Chondrocyte (in vitro differentiated cells): ENCODE data around the gene MGME1. TPM values are rescaled to one million over a fixed set of nuclear protein-coding genes. Genes with fewer than 3 reads are reported as not detected.

Source experiments
- DNase-seq: peaks from one replicate; pipeline ENCODE4 v3.0.0; 2021; ENCODE audit warnings: mixed read lengths, low spot score
- H3K27ac Mint-ChIP-seq: one replicate; pipeline ENCODE4 v1.8.0; 2021; ENCODE audit warnings: mild to moderate bottlenecking, moderate library complexity, mixed read lengths; ENCODE audit not compliant: unreplicated experiment
- H3K27me3 Mint-ChIP-seq: 2 replicates; pipeline ENCODE4 v1.8.0; 2021; ENCODE audit warnings: low read depth, mixed read lengths
- H3K36me3 Mint-ChIP-seq: 2 replicates; pipeline ENCODE4 v1.8.0; 2021; ENCODE audit warnings: low read depth, mixed read lengths
- H3K4me1 Mint-ChIP-seq: 2 replicates; pipeline ENCODE4 v1.8.0; 2021; ENCODE audit warnings: low read depth, mild to moderate bottlenecking, mixed read lengths
- H3K4me3 Mint-ChIP-seq: one replicate; pipeline ENCODE4 v1.8.0; 2021; ENCODE audit warnings: mild to moderate bottlenecking, moderate library complexity, mixed read lengths; ENCODE audit not compliant: unreplicated experiment
- H3K9me3 Mint-ChIP-seq: 2 replicates; pipeline ENCODE4 v1.8.0; 2021; ENCODE audit warnings: low read depth, mixed read lengths
- total RNA-seq: library from RNA; stranded (reverse); gene quantifications from 3 replicates; pipeline ENCODE4 v1.2.1, GENCODE V29; 2021
- TF ChIP-seq, protein P1 (sequence below): fragments of 200-600 bp; sonication (generic); IDR thresholded peaks from 2 replicates; pipeline ENCODE4 v1.5.0; 2021; ENCODE audit warnings: antibody characterized with exemption, mild to moderate bottlenecking, moderate library complexity

Gene MGME1
- total RNA-seq, 1 donor from 2014 or later: 15.1 TPM

DNA sequence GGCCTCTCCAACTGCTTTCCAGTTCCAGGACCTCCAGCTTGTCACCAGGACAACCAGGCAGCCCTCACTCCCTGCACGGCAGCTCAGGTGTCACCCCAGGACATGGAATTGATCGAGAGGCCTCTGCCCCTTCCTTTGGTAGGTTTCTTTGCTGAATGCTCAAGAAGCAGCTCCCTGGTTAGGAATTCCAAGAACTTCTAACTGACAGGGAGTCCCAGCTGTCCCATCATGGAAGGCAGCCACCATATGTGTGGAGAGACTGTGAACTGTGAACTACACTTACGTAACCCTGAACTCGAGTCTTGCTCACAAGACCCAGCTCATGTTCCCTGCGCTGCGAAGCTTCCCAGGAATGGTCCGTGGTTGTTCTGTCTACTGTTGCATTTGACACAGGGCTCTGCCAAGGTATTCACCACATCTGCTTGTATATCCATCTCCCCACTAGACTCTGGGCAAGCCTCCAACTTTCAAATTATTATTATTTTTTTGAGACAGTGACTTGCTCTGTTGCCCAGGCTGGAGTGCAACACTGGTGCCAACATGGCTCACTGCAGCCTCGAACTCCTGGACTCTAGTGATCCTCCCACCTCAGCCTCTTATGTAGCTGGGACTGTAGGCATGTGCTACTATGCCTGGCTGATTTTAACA, 35.7 kb downstream of the MGME1 start:
- H3K27ac Mint-ChIP-seq: no peak overlapping the region
- no peak for DNase-seq
- peaks cover 28% of the 10 kb centered on the region for H3K4me1 Mint-ChIP-seq

DNA sequence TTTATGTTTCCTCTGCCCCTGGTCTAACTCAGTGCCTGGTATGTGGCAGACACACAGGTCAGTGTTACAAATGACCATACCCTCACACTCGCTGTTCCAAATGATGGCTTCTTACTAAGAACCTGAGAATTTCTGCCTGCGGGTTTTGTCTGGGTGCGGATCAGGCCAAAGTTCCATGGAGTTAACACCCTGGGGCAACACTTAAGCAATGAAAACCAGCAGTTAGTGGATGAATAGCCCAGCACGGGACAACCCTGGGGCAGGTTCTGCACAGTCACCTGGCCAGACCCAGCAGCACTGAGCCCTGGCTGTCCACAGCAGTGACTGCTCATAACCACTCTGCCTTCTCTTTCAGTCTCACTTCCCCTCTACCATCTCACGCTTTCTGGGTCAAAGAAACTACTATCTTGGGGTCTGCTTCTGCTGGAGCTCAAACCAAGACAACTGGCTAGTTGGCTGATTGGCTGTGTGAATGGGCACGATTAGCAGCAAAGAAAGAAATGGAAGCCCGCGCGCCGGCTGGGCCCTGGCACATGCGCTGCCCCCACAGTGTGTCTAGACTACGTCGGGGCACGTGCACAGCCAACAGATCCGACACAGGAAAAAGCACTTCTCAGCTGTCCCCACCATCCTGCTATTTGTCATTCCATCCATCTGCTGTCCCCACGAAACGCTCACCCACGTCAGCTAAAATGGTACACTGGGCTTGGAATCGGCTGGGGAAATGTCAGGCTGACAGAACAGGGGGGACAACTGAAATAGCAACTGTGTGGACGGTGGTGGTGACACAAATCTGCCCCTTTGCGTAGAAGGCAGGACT, 36.6 kb downstream of the MGME1 start:
- H3K27me3 Mint-ChIP-seq: no peaks in the 10 kb centered on the region
- H3K27ac Mint-ChIP-seq: no peak overlapping the region
- DNase-seq: no peak
- peaks cover 26% of the 10 kb centered on the region for H3K4me1 Mint-ChIP-seq
- no peaks in the 10 kb centered on the region for H3K36me3 Mint-ChIP-seq
- H3K9me3 Mint-ChIP-seq: no peaks in the 10 kb centered on the region
- TF ChIP-seq, protein P1, sequence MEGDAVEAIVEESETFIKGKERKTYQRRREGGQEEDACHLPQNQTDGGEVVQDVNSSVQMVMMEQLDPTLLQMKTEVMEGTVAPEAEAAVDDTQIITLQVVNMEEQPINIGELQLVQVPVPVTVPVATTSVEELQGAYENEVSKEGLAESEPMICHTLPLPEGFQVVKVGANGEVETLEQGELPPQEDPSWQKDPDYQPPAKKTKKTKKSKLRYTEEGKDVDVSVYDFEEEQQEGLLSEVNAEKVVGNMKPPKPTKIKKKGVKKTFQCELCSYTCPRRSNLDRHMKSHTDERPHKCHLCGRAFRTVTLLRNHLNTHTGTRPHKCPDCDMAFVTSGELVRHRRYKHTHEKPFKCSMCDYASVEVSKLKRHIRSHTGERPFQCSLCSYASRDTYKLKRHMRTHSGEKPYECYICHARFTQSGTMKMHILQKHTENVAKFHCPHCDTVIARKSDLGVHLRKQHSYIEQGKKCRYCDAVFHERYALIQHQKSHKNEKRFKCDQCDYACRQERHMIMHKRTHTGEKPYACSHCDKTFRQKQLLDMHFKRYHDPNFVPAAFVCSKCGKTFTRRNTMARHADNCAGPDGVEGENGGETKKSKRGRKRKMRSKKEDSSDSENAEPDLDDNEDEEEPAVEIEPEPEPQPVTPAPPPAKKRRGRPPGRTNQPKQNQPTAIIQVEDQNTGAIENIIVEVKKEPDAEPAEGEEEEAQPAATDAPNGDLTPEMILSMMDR: no peak
- no peak overlapping the region for H3K4me3 Mint-ChIP-seq

More for the DNA sequence above, 35.7 kb downstream of the MGME1 start:
- Mint-ChIP-seq H3K4me3 (no peak overlapping the region), H3K9me3 (no peaks in the 10 kb centered on the region), H3K27me3 (no peaks in the 10 kb centered on the region), H3K36me3 (no peaks in the 10 kb centered on the region)
- TF ChIP-seq, protein P1: no peak

- TF ChIP-seq, protein P1: no peak
- no peak for DNase-seq
- Mint-ChIP-seq H3K9me3 (no peaks in the 10 kb centered on the region), H3K27ac (no peak overlapping the region), H3K36me3 (no peaks in the 10 kb centered on the region), H3K4me1 (peaks cover 26% of the 10 kb centered on the region), H3K27me3 (no peaks in the 10 kb centered on the region), H3K4me3 (no peak overlapping the region)
These were observed 37.2 kb downstream of the MGME1 start for GRCh38 chr20:18005990-18006364.

- H3K27me3 Mint-ChIP-seq: no peaks in the 10 kb centered on the region
- no peak for DNase-seq
- no peaks in the 10 kb centered on the region for H3K36me3 Mint-ChIP-seq
- TF ChIP-seq, protein P1: no peak
- H3K9me3 Mint-ChIP-seq: no peaks in the 10 kb centered on the region
- no peak overlapping the region for H3K4me3 Mint-ChIP-seq
- H3K4me1 Mint-ChIP-seq: peaks cover 27% of the 10 kb centered on the region
- no peak overlapping the region for H3K27ac Mint-ChIP-seq
These were observed 37.9 kb downstream of the MGME1 start for GRCh38 chr20:18006684-18007083.

GRCh38 chr20:18007534-18008292, 38.9 kb downstream of the MGME1 start:
- H3K27ac Mint-ChIP-seq: no peak overlapping the region
- no peaks in the 10 kb centered on the region for H3K9me3 Mint-ChIP-seq
- H3K4me3 Mint-ChIP-seq: no peak overlapping the region
- no peak for DNase-seq
- TF ChIP-seq, protein P1: no peak
- peaks cover 26% of the 10 kb centered on the region for H3K4me1 Mint-ChIP-seq
- H3K27me3 Mint-ChIP-seq: no peaks in the 10 kb centered on the region
- H3K36me3 Mint-ChIP-seq: no peaks in the 10 kb centered on the region
